NCI-H2196 (cell line): ENCODE measurements around the gene ALOXE3.

Experiments
- DNase-seq: peaks from one replicate; lab custom pipeline; 2025; ENCODE audit not compliant: unreplicated experiment; lab: John Stamatoyannopoulos, UW

ALOXE3 gene

DNA sequence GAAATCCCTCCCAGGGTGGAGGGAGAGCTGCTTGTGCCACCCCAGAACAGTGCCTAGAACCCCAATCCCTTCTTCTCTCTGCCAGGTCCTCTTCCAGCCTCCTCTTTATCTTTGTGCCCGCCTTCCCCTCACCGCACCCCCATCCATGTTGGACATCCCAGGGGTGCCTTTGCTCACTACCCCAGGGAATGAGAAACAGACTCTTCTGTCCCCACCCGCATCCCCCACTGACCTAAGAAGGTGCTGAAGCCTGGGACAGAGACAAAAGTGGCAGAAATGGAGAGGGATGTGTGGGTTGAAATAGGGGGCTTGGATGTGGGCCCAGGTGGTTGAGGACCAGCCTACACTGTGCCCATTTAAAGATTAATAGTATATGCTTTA lies 62.5 kb downstream of the ALOXE3 start:
- no peak for DNase-seq

DNA sequence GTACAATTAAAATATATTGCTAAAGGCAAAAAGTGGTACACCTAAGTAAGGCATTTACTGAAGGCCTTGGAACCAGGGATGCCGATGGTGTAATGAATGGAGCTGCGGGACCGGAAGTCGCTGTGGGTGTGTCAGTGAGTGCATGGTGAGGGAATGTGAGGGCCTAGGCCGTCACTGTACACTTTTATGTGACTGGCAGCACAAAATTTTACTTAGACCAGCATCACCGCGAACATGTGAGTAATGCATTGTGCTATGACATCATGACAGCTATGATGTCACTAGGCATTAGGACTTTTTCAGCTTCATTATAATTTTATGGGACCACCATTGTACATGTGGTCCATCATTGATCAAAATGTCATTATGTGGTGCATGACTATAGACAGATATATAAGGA lies 64.7 kb downstream of the ALOXE3 start:
- DNase-seq, result no peak

DNA sequence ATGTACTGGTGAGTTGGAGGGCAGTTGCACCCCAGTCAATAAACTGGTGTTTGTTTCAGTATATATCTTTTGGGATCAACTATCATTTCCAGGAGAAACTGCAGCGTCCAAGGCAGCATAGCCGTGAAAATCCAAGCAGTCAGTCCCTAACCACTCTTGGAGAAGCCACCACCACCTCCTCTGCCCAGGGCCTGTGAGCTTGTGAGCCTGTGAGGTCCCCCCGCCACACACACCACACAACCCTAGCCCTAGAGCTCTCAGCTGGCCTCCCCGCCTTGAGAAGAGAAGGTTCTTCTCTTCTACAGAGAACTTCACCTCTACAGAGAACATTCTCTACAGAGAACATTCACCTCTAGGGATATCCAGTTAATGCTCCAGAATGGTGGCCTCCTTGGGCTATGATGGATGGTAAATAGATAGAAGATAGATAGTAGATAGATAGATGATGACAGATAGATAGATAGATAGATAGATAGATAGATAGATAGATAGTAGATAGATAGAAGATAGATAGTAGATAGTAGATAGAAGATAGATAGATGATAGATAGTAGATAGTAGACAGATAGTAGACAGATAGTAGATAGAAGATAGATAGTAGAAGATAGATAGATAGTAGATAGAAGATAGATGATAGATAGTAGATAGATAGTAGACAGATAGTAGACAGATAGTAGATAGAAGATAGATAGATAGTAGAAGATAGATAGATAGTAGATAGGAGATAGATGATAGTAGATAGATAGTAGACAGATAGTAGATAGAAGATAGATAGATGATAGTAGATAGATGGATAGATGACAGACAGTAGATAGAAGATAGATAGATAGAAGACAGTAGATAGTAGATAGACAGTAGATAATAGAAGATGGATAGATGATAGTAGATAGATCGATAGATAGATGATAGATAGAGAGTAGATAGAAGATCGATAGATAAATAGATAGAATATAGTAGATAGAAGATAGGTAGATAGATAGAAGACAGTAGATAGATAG lies 65.8 kb downstream of the ALOXE3 start:
- no peak for DNase-seq

DNA sequence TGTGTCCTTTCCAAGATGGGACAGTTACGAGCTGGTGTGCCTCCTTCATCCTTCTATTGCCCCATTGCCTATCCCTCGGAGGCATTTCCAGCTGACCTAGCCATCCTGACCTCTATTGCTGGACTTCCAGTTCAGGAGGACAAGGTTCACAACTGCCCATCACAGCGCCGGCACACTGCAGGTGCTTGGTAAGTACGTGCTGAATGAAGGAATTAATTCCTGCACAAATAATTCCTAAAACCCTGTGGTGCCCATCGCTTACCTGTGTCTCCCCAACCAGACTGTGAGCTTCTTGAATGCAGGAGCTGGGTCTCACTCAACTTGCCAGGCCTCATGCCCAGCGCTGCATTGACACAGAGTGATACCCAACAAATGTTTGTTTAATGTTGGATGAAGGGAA lies 66.5 kb downstream of the ALOXE3 start:
- no peak for DNase-seq

DNA sequence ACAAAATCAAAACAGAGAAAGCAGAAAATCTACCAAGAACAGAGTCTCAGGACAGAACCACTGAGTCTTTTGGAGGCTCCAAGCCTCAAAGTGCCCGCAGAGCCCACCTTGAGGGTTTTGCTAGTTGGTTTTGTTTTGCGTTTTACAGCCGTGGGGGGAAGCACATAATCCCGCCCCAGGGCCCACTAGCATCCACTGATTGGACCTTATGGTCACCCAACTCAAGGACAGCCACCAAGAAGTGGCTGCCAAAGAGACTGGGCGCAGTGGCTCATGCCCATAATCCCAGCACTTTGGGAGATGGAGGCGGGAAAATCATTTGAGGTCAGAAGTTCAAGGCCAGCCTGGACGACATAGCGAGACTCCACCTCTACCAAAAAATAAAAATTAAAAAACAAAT lies 69.6 kb downstream of the ALOXE3 start:
- DNase-seq, result no peak

DNA sequence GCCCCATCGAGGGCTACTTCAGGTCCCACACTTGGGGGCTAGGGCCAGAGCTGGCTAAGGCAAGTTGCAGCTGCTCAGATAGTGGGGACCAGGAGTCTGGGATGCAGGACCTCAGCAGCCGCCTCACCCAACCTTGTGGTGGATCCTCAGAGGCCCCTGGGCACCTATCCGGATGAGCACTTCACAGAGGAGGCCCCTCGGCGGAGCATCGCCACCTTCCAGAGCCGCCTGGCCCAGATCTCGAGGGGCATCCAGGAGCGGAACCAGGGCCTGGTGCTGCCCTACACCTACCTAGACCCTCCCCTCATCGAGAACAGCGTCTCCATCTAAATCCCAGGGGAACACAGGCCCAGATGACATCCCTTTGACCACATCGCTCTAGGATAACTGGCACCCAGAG lies 70.1 kb downstream of the ALOXE3 start:
- no peak for DNase-seq

DNA sequence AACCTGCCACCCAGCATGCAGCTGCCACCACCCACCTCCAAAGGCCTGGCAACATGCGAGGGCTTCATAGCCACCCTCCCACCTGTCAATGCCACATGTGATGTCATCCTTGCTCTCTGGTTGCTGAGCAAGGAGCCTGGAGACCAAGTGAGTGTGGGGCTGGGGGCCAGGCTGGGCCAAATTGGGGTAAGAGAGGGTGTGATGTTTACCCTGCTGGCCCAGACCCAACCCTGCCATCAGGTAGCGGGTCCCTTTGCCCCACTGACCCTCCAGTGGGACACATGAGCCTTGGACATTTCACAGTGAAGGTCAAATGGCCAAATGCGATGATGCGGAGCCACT lies 70.6 kb downstream of the ALOXE3 start:
- DNase-seq, result no peak

DNA sequence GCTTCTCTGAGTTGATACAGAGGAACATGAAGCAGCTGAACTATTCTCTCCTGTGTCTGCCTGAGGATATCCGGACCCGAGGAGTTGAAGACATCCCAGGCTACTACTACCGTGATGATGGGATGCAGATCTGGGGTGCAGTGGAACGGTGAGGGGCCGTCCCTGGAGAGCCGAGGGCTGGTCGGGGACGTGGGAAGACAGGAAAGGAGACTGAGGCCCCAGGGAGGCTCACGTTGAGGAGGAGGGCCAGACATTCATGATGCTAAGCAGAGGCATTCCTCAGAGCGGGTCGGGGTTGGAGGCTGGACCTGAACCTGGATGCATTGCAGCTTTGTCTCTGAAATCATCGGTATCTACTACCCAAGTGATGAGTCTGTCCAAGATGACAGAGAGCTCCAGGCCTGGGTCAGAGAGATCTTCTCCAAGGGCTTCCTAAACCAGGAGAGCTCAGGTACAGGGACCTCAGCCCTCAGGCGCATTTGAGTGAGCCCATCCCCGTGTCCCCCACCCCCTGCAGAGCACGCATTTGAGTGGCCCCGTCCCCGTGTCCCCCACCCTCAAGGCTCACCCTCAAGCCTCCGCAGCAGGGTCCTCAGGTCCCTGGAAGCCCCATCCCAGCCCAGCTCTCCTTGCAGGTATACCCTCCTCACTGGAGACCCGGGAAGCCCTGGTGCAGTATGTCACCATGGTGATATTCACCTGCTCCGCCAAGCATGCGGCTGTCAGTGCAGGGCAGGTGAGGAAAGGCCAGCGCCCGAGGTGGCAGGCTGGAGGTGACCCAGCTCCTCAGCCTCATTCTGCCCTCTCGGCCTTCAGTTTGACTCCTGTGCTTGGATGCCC lies 71.2 kb downstream of the ALOXE3 start:
- no peak for DNase-seq

DNA sequence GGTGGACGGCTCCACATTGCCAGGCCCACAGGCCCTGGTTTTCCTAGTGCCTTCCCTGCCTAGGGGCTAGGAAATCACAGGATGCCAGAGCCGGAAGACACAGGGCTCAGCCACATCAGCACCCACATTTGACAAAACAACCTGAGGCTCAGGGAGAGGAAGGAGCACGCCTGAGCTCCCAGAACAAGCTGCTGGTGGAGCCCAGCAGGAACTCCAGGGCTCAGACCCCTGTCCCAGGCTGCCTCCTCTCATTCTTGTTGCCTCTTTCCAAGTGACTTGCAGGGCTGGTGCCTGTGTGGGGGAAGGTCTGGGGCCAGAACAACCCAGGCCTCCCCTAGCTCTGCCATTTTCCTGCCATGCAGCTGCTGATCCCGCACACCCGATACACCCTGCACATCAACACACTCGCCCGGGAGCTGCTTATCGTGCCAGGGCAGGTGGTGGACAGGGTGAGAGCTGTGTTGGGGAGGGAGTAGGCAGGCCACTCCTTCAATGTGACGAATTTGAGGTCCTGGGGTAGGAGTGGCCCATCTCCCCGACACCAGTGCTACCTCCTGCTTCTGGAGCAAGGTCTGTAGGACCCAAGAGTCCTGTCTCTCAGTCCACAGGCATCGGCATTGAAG lies 71.9 kb downstream of the ALOXE3 start:
- DNase-seq, result no peak
